HepG2 (cell line): Measurements from ENCODE around the gene SPOP. TPM values are rescaled to one million over a fixed set of nuclear protein-coding genes. Genes with fewer than 3 reads are reported as not detected.

ENCODE experiments used
- CAMTA2 ChIP-seq: sonication (generic); formaldehyde crosslinking; IDR thresholded peaks from 2 replicates; pipeline ENCODE4 v1.4.0; 2020; ENCODE audit warnings: mild to moderate bottlenecking, missing genetic modification reagents, borderline replicate concordance
- CEBPG ChIP-seq: IDR thresholded peaks from 2 replicates; pipeline ENCODE4 v1.6.1; 2016
- CSRNP2 ChIP-seq: sonication (generic); formaldehyde crosslinking; conservative IDR thresholded peaks from 2 replicates; pipeline ENCODE4 v1.8.0; 2022; ENCODE audit warnings: low read depth, missing genetic modification reagents
- ERF ChIP-seq: IDR thresholded peaks from 2 replicates; pipeline ENCODE4 v1.6.1; 2018; ENCODE audit warnings: missing biosample characterization, missing genetic modification reagents
- KLF12 ChIP-seq: sonication (generic); formaldehyde crosslinking; IDR thresholded peaks from 2 replicates; pipeline ENCODE4 v1.4.0; 2020; ENCODE audit warnings: missing genetic modification reagents, borderline replicate concordance
- MXI1 ChIP-seq: IDR thresholded peaks from 3 replicates; pipeline ENCODE4 v1.6.1; 2012; ENCODE audit warnings: low read depth, low read length, inconsistent platforms, borderline replicate concordance
- ONECUT2 ChIP-seq: sonication (generic); formaldehyde crosslinking; IDR thresholded peaks from 2 replicates; pipeline ENCODE4 v1.4.0; 2020; ENCODE audit warnings: missing genetic modification reagents
- PITX1 ChIP-seq: sonication (generic); formaldehyde crosslinking; IDR thresholded peaks from 2 replicates; pipeline ENCODE4 v1.5.1; 2020; ENCODE audit warnings: mild to moderate bottlenecking, missing genetic modification reagents
- STAT5B ChIP-seq: sonication (generic); formaldehyde crosslinking; IDR thresholded peaks from 2 replicates; pipeline ENCODE4 v1.4.0; 2020; ENCODE audit warnings: missing genetic modification reagents
- TRAFD1 ChIP-seq: sonication (generic); formaldehyde crosslinking; IDR thresholded peaks from 2 replicates; pipeline ENCODE4 v1.5.1; 2020; ENCODE audit warnings: missing genetic modification reagents, mild to moderate bottlenecking, borderline replicate concordance
- TSC22D2 ChIP-seq: sonication (generic); formaldehyde crosslinking; IDR thresholded peaks from 2 replicates; pipeline ENCODE4 v1.5.1; 2020; ENCODE audit warnings: missing genetic modification reagents, mild to moderate bottlenecking, borderline replicate concordance
- ZBTB1 ChIP-seq: sonication (generic); formaldehyde crosslinking; IDR thresholded peaks from 2 replicates; pipeline ENCODE4 v1.4.0; 2020; ENCODE audit warnings: missing genetic modification reagents, borderline replicate concordance
- ZFX ChIP-seq: sonication (generic); formaldehyde crosslinking; IDR thresholded peaks from 2 replicates; pipeline ENCODE4 v1.4.0; 2020; ENCODE audit warnings: mild to moderate bottlenecking, low read depth, missing genetic modification reagents, moderate library complexity
- ZNF354B ChIP-seq: sonication (generic); formaldehyde crosslinking; IDR thresholded peaks from 2 replicates; pipeline ENCODE4 v1.8.0; 2022; ENCODE audit warnings: mild to moderate bottlenecking, missing genetic modification reagents
- ZNF557 ChIP-seq: sonication (generic); formaldehyde crosslinking; IDR thresholded peaks from 2 replicates; pipeline ENCODE4 v1.4.0; 2020; ENCODE audit warnings: missing genetic modification reagents
- ZNF710 ChIP-seq: sonication (generic); formaldehyde crosslinking; IDR thresholded peaks from 2 replicates; pipeline ENCODE4 v1.5.0; 2020; ENCODE audit warnings: mild to moderate bottlenecking, missing genetic modification reagents, borderline replicate concordance
- ZSCAN31 ChIP-seq: sonication (generic); formaldehyde crosslinking; IDR thresholded peaks from 2 replicates; pipeline ENCODE4 v1.5.0; 2020; ENCODE audit warnings: low read depth, mild to moderate bottlenecking, missing genetic modification reagents
- polyA plus RNA-seq, 8 experiments: library from polyadenylated mRNA; depleted of rRNA in 3 of 8; stranded (reverse) in 7 of 8; unstranded in 1 of 8; fragments of >200 nt; fragmentation: Illumina TruSeq in 4 of 8; extraction: Trizol in 4 of 8; gene quantifications; 2 replicates each; pipeline versions ENCODE4 v1.2.1 to v1.2.3, GENCODE V29; 2011 to 2016; ENCODE audit warnings: low read depth in 4 of 8, missing spikeins in 1 of 8, mixed read lengths in 1 of 8; ENCODE audit not compliant: insufficient read depth in 1 of 8
- total RNA-seq, 5 experiments: library from RNA; depleted of rRNA; stranded (reverse); fragments of >200 nt; fragmentation: Illumina TruSeq; extraction: Trizol; gene quantifications; 2 replicates each; pipeline ENCODE4 v1.2.3, GENCODE V29; 2016; ENCODE audit warnings: low read depth in 1 of 5
- TF ChIP-seq, protein P1 (sequence below): IDR thresholded peaks from 2 replicates; pipeline ENCODE4 v1.6.1; 2016; ENCODE audit warnings: low read depth, borderline replicate concordance
- TF ChIP-seq, protein P2 (sequence below): sonication (generic); formaldehyde crosslinking; IDR thresholded peaks from 2 replicates; pipeline ENCODE4 v1.4.0; 2020; ENCODE audit warnings: missing genetic modification reagents
- TF ChIP-seq, protein P3 (sequence below): sonication (generic); formaldehyde crosslinking; IDR thresholded peaks from 2 replicates; pipeline ENCODE4 v1.4.0; 2020; ENCODE audit warnings: mild to moderate bottlenecking, missing genetic modification reagents

SPOP gene
- total and polyA plus RNA-seq, 2 of the 13 experiments (the other 11 are each of a cell fraction or from before 2014, with no cell fraction given): 52.8 to 60.8 TPM

DNA sequence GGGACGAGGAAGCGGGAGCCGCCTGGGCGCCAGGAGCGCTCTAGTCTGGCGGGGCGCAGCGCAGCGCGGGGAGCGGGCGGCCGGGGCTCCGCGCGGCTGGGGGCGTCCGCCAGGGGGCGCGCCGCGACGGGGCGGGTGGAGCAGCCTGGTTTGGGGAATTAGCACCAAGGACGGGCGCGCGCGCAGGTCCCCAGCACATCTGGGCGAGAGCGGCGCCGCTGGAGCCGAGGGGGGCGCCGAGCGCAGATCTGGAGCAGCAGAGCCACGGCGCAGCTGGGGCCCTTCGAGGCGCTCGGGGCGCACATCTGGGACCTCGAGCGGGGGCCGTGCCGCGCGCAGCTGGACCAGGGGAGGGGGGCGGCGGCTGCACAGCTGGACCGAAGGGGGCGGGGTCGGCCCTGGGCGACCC is 102.2 kb downstream of the SPOP start, which contains the start of gene NXPH3 (continued):
- TF ChIP-seq CEBPG (CRISPR knock-in tag) (no peak), TSC22D2 (CRISPR knock-in tag) (no peak), ZFX (CRISPR knock-in tag) (peak; percentile 17; the same call in 1 of the 2 replicates), ZNF557 (CRISPR knock-in tag) (no peak), ZNF710 (CRISPR knock-in tag) (peak; percentile 55; the same call in 1 of the 2 replicates), ONECUT2 (CRISPR knock-in tag) (no peak), TRAFD1 (no peak), ZBTB1 (CRISPR knock-in tag) (no peak), CAMTA2 (CRISPR knock-in tag) (no peak), ERF (no peak), ZSCAN31 (CRISPR knock-in tag) (no peak), ZNF354B (no peak), KLF12 (CRISPR knock-in tag) (peak; percentile 21; the same call in 1 of the 2 replicates), MXI1 (0 out of 3 replicates have a peak, but pooled peaks have one; percentile 11), CSRNP2 (CRISPR knock-in tag) (no peak), PITX1 (CRISPR knock-in tag) (no peak), STAT5B (CRISPR knock-in tag) (no peak)
- TF ChIP-seq, protein P1, sequence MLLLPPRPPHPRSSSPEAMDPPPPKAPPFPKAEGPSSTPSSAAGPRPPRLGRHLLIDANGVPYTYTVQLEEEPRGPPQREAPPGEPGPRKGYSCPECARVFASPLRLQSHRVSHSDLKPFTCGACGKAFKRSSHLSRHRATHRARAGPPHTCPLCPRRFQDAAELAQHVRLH (CRISPR knock-in tag): no peak
- TF ChIP-seq, protein P2, sequence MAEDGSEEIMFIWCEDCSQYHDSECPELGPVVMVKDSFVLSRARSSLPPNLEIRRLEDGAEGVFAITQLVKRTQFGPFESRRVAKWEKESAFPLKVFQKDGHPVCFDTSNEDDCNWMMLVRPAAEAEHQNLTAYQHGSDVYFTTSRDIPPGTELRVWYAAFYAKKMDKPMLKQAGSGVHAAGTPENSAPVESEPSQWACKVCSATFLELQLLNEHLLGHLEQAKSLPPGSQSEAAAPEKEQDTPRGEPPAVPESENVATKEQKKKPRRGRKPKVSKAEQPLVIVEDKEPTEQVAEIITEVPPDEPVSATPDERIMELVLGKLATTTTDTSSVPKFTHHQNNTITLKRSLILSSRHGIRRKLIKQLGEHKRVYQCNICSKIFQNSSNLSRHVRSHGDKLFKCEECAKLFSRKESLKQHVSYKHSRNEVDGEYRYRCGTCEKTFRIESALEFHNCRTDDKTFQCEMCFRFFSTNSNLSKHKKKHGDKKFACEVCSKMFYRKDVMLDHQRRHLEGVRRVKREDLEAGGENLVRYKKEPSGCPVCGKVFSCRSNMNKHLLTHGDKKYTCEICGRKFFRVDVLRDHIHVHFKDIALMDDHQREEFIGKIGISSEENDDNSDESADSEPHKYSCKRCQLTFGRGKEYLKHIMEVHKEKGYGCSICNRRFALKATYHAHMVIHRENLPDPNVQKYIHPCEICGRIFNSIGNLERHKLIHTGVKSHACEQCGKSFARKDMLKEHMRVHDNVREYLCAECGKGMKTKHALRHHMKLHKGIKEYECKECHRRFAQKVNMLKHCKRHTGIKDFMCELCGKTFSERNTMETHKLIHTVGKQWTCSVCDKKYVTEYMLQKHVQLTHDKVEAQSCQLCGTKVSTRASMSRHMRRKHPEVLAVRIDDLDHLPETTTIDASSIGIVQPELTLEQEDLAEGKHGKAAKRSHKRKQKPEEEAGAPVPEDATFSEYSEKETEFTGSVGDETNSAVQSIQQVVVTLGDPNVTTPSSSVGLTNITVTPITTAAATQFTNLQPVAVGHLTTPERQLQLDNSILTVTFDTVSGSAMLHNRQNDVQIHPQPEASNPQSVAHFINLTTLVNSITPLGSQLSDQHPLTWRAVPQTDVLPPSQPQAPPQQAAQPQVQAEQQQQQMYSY (CRISPR knock-in tag): peak; percentile 38; the same call in 1 of the 2 replicates
- TF ChIP-seq, protein P3, sequence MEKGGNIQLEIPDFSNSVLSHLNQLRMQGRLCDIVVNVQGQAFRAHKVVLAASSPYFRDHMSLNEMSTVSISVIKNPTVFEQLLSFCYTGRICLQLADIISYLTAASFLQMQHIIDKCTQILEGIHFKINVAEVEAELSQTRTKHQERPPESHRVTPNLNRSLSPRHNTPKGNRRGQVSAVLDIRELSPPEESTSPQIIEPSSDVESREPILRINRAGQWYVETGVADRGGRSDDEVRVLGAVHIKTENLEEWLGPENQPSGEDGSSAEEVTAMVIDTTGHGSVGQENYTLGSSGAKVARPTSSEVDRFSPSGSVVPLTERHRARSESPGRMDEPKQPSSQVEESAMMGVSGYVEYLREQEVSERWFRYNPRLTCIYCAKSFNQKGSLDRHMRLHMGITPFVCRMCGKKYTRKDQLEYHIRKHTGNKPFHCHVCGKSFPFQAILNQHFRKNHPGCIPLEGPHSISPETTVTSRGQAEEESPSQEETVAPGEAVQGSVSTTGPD (CRISPR knock-in tag): no peak
